Right kidney (tissue), 1 donor: Measurements from ENCODE around the gene CSAD.

Source experiments
- DNase-seq: peaks from one replicate; pipeline ENCODE4 v3.0.0-alpha.2; 2016

Gene CSAD

GRCh38 chr12:53199700-53200099 is 19.0 kb upstream of the CSAD start:
- DNase-seq = no peak

GRCh38 chr12:53198486-53199110 is 17.9 kb upstream of the CSAD start:
- DNase-seq = no peak

GRCh38 chr12:53197011-53197640 is 16.4 kb upstream of the CSAD start:
- DNase-seq = peak; percentile 74

- no peak for DNase-seq
These were observed 15.8 kb upstream of the CSAD start for GRCh38 chr12:53196486-53196885.

DNA sequence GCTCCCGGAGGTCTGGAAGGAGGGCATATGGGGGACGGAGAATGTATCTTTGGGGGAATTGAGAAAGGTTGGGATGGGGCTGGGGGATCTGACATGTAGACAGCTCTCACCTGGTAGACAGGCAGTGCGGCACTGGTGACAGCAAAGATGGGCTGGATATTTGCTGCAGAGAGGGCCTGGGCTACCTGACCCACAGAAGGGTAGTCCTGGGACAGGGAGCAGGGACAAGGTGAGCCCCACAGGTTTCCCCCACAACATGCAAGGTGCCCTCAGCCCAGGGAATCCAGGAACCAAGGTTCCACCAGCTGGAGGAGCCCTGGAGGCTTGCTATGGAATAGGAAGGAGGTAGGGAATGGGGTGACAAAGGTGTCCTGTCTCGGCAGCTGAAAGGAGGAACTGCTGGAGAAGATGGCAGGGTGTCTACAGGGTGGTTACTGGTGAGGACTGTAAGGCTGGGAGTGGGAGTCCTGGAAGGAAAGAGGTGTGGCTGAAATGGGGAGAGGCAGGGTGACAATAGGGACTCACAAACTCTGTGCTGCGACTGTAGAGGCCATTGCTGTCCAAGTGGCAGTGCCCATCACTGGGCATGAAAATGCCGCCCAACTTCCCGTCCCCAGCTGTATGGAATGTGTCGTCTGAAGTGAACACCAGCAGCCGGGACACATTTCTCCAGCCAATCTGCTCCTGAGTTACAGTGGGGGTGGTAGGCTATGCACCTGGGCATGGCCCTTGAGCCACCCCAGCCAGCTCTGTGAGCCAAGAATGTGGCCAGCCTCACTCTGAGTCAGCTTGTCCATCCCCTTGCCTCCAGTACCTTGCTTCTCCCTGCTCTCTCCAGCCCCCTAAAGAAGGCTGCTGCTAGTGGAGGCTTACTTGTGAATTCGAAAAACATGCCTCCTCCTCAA is 15.0 kb upstream of the CSAD start:
- no peak for DNase-seq

DNA sequence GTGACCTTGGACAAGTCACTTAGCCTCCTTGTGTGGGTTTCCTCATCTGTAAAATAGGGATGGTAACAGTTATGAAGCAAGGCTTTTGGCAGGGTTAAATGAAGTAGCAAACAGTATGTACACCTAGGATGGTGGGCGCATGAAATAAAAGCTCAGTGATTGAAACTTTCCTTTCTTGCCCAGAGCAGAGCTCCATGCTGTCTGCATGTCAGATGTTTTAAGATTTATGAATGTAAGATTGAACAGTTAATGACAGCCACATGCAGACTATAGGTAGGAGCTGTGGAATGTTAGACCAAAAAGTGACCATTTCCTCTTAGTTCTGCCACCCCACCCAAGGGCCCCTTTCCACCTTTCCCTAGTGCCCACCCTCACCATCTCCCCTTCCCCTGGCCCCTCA is 14.2 kb upstream of the CSAD start:
- no peak for DNase-seq

DNA sequence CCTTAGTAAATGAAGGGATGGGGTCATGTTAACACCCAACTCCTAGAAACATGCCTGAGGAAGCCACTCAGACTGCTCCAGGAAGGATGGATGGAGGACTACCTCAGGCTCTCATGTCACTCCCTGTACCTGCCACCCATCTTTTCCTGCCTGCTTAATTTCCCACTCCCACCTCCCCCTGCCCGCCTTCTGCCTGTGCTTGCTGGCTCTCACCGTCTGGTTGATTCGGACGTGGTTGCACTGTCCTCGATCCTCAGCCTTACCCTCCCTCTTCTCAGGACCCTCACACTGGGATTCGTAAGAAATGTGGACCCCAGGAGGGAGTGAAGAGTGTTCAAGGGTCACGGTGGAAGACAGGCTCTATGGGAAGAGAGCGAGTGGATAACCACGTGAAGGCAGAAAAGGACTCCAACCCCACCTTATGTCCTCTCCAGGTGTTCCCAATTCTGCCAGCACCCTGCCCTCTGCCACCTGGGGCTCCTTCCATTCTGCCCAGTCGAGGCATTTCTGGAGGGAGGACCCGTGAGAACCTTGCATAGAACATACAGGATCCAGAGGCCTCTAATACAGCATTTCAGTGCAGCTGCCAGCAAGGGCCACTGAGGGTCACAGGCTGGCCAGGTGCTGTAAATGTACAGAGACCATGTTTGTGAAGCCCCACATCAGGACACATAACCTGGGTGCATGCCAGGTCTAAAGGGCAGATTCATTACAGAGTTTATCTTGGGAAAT is 13.4 kb upstream of the CSAD start:
- DNase-seq = no peak

DNA sequence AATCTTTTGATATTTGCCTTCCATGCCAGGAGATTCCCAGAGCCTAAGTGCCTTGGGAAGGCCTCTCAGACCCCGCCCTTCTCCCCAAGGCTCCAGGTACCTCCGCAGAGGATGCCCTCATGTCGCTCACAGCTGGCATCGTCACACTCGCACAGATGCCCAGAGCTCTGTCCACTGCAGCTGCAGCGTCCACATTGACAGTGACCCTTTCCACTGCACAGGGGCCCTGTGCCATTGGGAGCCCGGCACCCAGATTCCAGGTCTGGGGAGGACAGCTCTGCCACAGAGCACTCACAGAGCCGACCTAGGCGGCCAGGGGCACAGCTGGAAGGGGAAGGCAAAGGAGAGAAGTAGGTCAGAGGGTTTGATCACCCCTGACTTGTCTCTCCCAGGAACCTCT is 12.3 kb upstream of the CSAD start:
- DNase-seq = no peak

DNA sequence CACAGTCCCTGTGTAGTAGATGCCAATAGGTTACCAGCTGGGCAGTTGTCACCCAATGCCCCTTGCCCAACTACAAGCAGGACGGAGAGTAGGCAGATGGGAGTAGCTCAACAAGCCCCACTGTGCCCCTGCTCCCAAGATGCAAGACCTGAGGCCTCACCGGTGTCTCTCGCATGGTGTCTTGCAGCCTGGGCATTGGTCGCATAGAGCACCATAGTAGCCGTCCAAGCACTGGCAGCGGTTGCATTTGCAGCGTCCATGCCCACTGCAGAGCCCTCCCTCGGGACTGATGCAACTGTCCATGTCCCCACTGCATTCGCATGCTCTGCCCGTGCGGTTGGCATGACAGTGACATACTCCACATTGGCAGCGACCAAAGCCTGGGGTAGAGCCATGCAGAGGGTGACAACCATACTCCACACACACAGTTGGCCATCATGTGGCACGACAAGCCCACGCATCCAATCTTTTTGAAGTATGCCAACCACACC is 11.9 kb upstream of the CSAD start:
- no peak for DNase-seq

DNA sequence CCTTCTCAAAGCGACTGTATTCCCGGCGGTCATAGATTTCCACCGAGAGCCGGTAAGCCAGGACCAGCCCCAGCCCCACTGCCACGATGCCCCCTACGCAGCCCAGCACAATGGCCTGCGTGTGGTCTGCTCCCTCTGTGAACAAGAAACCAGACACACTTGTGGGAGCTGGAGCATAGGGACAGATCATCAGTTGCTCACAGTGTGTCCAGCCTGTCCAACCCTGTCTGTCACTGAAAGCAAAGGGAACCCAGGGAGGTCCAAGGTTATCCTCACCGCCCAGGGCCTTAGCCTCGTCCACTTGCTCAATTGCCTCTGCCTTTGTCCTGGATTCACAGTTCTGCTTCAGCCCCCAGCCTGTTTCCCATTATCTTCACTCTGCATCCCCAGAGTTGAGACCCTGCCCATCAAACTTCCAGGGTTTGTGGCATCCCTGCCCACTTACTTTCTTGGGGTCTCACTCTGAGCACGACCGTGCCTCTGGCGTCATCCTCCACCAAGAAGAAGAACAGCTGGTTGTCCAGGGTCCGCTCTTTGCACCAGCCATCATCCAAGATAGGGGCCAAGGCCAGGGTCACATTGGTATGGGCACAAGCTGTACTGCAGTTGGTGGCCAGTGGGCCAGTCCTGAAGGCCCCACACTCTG is 11.3 kb upstream of the CSAD start:
- no peak for DNase-seq

GRCh38 chr12:53191096-53191884 is 10.6 kb upstream of the CSAD start:
- DNase-seq = no peak

DNA sequence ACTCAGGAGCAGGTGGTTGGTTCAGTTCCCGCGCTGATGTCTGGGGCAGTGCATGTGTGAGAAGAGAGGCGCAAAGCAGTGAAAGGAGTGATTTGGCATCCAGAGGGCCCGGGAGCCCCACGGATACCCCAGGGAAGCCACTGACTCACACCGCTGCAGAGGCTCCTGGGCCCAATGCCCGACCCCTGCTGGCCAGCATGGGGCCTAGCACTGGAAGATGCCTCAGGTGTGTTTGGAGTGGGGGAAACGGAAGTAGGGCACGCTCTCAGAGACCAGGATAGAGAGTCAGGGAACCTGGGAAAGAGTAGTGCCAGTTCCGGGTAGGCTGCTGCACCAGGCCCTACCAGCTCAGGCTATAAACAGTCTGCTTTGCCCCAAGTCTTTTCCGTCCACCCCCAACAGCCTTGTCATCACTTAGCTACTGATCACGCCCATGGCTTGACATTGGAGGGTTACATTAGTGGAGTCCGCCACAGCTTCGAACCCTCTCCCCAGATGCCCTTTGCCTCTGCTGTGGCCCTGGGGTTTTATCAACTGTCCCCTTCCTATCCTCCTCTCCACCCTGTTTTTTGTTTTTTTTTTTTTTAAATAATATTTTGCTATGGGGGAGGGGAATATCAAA is 9.5 kb upstream of the CSAD start:
- peak; percentile 52 for DNase-seq

DNA sequence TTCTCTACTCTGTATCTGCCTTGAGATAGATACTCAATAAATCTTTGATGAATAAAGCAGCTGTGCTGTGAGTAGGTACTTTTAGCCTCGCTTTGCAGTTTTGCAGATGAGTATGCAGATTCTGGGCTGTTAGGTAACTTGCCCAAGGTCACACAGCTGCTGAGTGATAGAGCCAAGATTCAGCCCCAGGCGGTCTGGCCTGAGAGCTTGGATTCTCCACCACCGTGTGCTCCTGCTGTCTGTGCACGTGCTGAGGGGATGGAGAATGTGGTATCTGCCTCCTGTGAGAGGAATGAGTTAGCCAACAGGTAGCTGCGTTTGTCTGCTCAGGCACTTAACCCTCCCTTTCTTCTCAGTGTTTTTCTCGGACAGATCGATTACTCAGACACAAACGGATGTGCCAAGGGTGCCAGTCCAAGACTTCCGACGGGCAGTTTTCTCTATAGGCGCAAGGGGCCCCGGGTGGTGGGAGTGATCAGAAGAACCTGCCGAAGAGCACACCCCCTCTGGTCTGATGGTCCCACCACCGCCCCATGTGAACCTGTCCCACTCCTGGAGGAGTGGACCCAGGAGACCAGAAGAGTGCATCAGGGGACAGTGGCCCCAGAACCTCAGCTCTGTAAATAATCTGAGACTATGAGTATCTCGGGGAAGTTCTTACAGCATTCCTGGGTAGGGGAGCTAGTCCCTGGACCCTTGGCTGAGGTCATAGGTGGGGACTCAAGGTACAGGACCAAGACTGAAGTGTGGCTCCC is 6.6 kb upstream of the CSAD start:
- DNase-seq = no peak

DNA sequence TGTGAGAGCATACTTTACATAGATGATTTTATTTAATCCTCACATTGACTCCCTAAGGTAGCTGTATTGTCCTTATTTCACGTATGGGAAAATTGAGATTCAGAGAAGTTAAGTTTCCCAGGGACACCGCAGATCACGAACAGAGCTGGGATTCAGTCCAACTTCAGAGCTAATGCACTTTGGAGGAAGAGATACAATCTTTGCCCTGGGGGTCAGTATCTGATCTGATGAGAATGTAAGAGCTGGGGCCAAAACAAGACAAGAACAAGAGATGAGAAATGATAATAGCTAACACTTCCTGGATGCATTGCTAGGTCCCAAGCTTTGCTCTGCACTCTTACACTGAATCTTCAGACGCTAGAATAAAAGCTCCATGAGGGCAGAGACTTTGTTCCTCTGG is 6.0 kb upstream of the CSAD start:
- no peak for DNase-seq

DNA sequence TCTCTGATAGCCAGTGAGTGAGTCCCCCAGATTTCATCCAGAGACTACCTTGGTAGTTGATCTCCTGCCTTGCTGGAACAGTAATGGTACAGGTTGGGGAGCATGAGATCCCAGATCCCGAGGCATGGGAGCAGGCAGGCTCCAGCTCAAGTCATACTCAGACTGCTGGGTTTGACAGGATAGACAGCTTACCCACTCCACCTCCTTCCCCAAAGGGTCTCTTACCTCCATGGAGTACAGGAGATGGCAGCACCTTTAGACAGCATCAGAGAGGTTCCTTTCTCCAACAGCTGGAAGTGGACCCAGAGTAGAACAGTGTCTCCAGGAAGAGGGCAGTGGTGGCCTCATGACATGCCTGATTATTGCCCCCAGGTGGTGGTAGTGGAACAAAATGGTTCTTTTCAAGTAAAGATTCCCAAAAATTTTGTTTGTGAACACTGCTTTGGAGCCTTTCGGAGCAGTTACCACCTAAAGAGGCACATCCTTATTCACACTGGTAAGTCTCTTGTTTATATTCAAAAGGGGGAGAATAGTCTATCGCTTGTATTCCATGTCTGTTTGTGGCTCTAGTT is 4.9 kb upstream of the CSAD start:
- no peak for DNase-seq

GRCh38 chr12:53184828-53185227 is 4.1 kb upstream of the CSAD start:
- no peak for DNase-seq

DNA sequence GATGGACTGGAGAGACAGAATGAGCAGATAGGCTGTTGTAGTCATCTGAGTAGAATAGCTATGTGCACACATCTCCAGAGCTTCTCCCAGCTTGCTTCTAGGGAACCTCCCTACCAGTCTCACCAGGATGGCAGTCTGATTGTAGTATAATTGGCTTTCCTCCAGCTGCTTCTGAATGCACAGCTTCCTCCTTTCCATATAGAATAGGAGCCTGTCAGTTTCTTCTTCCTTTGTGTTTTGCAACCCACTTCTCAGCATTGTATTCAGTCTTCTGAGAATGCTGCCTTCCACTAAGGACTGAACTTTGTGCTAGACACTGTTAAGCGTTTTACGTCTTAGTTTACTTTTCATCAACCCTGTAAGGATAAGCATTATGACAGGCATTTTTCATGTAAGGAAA is 2.2 kb upstream of the CSAD start:
- DNase-seq = no peak

GRCh38 chr12:53181935-53182334 is 1.2 kb upstream of the CSAD start:
- no peak for DNase-seq

DNA sequence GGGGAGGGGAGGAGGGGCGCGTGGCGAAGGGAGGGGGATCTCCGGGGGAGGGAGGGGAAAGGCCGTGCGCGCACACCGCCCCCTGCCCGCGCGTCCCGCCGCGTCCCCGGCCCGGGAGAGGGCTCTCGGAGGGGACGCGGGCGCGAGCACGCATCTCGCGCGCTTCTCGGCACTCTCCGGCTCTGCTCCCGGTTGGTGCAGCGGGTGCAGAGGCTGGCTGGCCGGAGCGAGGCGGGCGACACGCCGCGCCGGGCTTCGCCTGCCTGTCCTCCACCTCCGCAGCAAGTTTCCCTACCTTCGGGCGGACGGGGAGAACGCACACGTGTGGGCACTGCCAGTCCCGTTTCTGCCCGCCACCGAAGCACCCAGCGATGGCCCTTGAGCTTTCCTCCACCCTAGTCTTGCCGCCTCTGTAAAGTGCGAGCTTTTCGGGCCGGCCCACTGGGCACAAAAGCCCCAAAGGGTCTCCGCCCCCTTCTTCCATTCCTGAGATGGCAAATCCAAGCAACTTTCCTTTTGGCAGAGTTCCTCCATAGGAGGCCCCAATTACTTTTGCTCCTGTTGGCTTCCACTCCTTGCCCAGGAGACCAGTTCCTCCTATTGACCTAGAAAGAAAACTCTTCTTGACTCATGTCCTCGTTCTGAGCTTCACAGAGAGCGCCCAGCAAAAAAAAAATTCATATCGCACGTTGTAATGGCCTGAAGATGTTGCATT is 363 bp upstream of the CSAD start:
- DNase-seq = peak; percentile 83
